HG03520 (cell line): ENCODE results near the gene SFN.
A peak's percentile ranks its signal among the peaks of the same experiment; 100 is the strongest.
"Not testable (repeated sequence)": the region's sequence is repeated elsewhere in the genome, so short reads cannot be mapped to it uniquely, and the experiment has no call there.

Experiments used
- ATAC-seq: cut with Tn5 transposase; IDR thresholded peaks from one replicate; pipeline ENCODE4 v1.9.1; 2021; ENCODE audit warnings: mild to moderate bottlenecking, moderate library complexity; ENCODE audit not compliant: unreplicated experiment

The SFN gene

DNA sequence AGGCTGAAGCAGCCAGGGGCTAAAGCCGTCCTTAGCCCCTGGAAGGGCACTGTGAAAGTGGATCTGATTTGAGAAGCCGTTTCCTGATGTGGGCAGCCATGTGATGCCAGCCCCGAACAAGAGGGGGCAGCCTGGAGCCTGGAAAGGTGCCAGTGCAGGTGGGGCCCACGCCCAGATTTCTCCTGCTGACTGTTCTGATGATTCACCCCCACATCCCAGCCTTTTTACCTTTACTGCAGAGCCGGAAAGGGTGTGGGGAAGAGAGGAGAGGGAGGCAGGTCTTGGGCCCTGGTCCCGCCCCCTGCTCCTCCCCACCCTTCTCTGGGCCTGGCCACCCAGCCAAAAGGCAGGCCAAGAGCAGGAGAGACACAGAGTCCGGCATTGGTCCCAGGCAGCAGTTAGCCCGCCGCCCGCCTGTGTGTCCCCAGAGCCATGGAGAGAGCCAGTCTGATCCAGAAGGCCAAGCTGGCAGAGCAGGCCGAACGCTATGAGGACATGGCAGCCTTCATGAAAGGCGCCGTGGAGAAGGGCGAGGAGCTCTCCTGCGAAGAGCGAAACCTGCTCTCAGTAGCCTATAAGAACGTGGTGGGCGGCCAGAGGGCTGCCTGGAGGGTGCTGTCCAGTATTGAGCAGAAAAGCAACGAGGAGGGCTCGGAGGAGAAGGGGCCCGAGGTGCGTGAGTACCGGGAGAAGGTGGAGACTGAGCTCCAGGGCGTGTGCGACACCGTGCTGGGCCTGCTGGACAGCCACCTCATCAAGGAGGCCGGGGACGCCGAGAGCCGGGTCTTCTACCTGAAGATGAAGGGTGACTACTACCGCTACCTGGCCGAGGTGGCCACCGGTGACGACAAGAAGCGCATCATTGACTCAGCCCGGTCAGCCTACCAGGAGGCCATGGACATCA, at the start of gene SFN:
TSS of gene SFN (plus strand) at position 369 of the 904 bp plus-strand sequence. CDS start at position 433, 64 bp downstream.
- ATAC-seq = no peak

GRCh38 chr1:26814377-26814776, 48.6 kb upstream of the SFN start:
- no peak for ATAC-seq

DNA sequence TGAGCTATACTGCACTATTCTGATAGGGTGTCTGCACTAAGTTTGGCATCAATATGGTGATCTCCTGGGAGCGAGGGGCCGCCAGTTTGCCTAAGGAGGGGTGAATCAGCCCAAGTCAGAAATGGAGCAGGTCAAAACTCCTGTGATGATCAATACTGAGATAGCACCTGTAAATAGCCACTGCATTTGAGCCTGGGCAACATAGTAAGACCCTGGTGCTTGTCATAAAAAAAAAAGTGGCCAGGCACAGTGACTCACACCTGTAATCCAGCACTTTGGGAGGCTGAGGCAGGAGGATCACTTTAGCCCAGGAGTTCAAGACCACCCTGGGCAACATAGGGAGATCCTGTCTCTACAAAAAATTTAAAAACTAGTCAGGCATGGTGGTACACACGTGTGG, 48.1 kb upstream of the SFN start:
- no peak for ATAC-seq

DNA sequence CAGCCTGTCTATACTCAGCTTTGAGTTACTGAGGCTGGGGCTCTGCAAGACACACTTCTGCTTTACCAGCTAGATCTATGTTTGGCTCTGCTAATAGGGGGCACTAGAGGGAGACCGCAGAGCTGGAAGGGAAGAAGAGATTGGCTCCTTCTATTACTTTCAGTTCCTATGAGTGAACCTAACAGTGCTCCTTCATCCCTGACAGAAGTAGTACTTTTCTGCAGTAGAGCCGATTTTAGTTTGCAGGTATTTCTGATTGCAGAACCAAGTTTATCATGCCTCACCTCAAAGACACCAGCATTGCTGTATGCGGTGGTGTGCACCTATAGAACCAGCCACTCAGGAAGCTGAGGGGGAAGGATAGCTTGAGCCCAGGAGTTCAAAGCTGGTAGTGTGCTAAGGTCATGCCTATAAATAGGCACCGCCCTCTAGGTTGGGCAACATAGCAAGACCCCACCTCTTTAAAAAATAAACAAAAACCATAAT, 42.1 kb upstream of the SFN start:
- peak; percentile 82 for ATAC-seq

- ATAC-seq = no peak
These were observed 40.1 kb upstream of the SFN start for GRCh38 chr1:26822737-26823395.

DNA sequence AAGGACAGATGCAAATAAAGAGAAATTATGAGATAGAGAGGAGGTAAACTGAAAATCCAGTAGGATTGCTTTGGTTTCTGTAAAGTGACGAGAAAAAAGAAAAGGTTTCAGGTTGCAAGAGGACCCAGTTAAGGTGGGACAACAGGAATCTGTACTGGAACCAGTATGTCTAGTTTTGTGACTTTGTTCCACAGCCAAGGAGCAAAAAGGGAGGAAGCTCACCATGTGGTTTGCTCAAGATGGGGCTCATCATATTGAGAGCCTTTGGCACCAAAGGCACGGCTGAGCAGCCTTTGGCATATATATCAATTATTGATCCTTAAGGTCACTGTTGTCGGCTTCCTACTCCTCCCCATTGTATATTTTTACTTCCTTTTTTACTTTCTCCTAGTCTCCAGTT, 38.2 kb upstream of the SFN start:
- ATAC-seq = no peak

- peak; percentile 67 for ATAC-seq
These were observed 36.5 kb upstream of the SFN start, which contains the start of gene ZDHHC18 for GRCh38 chr1:26826261-26827105. Gene ZDHHC18 (plus strand): TSS chr1:26826688. CDS start chr1:26826805, 117 bp downstream.

- no peak for ATAC-seq
These were observed 35.8 kb upstream of the SFN start for GRCh38 chr1:26827106-26827604.

GRCh38 chr1:26827663-26828062, 35.3 kb upstream of the SFN start:
- ATAC-seq = no peak

- ATAC-seq = no peak
These were observed 34.4 kb upstream of the SFN start for GRCh38 chr1:26828411-26828991.

- ATAC-seq = no peak
These were observed 33.6 kb upstream of the SFN start for GRCh38 chr1:26829184-26829911.

DNA sequence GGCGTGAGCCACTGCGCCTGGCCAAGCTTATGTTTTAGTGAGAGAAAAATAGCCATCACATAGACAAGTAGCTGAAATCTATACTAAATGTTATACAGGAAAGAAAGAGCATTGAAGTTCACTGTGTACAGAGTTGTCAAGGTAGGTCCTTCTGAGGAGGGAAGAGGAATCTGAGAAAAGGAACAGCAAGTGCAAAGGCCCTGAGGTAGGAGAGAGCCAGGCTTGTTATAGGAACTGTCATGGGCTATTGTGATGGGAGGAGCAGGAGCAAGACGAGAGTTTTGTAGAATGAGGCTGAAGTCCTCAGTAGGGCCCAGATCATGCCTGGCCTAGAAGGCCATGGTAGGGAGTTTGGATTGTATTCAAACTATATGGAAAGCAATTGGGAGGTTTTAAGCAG, 31.9 kb upstream of the SFN start:
- no peak for ATAC-seq

- no peak for ATAC-seq
These were observed 31.3 kb upstream of the SFN start for GRCh38 chr1:26831546-26832248.

- ATAC-seq = no peak
These were observed 30.5 kb upstream of the SFN start for GRCh38 chr1:26832249-26832960.

DNA sequence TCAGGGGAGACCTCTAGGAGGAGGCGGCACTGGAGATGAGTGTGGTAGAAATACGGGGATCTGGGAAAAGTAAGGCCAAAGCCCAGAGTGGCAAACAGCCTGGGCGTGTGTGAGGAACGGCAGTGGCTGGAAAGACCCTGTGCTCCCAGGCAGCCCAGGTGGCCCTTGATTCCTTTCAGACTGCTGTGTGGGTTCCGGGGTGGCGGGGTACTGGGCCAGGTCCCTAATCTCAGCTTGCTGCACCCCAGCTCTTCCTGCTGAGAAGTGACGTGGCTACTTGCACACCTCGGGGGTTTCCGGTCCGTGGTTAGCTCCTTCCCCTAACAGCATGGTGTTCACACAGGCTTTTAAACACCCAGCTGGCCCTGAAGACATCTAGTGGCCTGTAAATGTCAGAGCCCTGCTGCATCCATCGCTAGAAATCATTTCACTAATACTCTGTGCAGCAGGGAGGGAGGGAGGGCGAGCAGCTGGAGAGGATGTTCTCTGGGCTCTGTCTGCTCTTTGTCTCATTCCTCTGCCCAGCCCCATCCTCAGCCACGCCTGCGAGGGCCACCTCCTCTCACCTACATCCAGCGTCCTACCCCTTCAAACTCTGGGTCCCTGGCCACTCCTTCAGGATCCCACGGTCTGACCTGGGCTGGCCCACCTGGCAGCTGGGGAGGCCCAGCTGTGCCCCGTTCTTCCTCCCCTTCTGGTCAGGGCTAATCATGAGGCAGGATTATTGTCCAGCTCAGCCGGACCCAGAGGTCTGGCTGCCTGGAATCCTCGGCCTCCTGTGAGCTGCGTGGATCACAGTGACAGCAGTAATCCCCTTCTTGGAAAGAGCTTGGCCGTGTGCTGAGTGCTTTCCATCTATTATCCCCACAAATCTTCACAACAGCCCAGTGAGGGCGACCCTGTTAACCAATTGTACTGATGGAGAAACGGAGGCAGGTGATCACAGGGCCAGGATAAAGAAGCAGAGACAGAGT, 29.2 kb upstream of the SFN start:
- ATAC-seq = peak; percentile 83

DNA sequence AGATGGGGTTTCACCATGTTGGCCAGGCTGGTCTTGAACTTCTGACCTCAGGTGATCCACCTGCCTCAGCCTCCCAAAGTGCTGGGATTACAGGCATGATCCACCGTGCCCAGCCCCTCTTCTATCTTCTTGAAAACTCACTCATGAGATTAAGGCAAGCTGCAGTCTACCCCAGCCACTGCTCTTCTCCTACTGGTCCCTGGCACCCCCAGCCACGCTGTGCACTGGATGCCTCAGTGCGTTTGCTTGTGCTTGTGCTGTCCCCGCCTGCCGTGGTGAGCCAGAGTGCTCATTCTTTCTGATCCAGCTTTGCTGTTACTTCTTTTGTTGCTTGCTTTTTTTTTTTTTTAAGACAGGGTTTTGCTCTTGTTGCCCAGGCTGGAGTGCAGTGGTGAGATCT, 25.3 kb upstream of the SFN start:
- not testable (repeated sequence) for ATAC-seq
